NCI-H748 (cell line): ENCODE measurements around the gene CXCL1.

ENCODE experiments used
- DNase-seq: peaks from one replicate; lab custom pipeline; 2025; ENCODE audit not compliant: unreplicated experiment; lab: John Stamatoyannopoulos, UW

CXCL1 gene

GRCh38 chr4:73851293-73851692, 17.9 kb upstream of the CXCL1 start:
- DNase-seq: no peak

- no peak for DNase-seq
Observed at GRCh38 chr4:73852771-73853170, 16.4 kb upstream of the CXCL1 start.

- no peak for DNase-seq
Observed at GRCh38 chr4:73853246-73853704, 15.9 kb upstream of the CXCL1 start, which contains the start of gene PF4V1. Gene PF4V1 (plus strand): TSS chr4:73853296. CDS start chr4:73853363, 67 bp downstream.

GRCh38 chr4:73853718-73854473, 15.3 kb upstream of the CXCL1 start:
- DNase-seq: no peak

- no peak for DNase-seq
Observed at GRCh38 chr4:73855406-73855805, 13.8 kb upstream of the CXCL1 start.

GRCh38 chr4:73856518-73856917, 12.7 kb upstream of the CXCL1 start:
- no peak for DNase-seq

GRCh38 chr4:73859614-73860088, 9.5 kb upstream of the CXCL1 start:
- no peak for DNase-seq

- no peak for DNase-seq
Observed at GRCh38 chr4:73860181-73860580, 9.0 kb upstream of the CXCL1 start.

- no peak for DNase-seq
Observed at GRCh38 chr4:73860917-73861316, 8.3 kb upstream of the CXCL1 start.

GRCh38 chr4:73862322-73862721, 6.9 kb upstream of the CXCL1 start:
- no peak for DNase-seq

GRCh38 chr4:73864365-73864764, 4.8 kb upstream of the CXCL1 start:
- DNase-seq: peak; percentile 37

- DNase-seq: peak; percentile 2
Observed at GRCh38 chr4:73864961-73865360, 4.2 kb upstream of the CXCL1 start.

GRCh38 chr4:73865431-73866096, 3.6 kb upstream of the CXCL1 start:
- DNase-seq: no peak

GRCh38 chr4:73866246-73866645, 2.9 kb upstream of the CXCL1 start:
- no peak for DNase-seq

GRCh38 chr4:73867783-73868182, 1.4 kb upstream of the CXCL1 start:
- DNase-seq: peak; percentile 29

- DNase-seq: peak; percentile 5
Observed at GRCh38 chr4:73868206-73869129, 725 bp upstream of the CXCL1 start.

GRCh38 chr4:73870260-73870659, 1.1 kb downstream of the CXCL1 start:
- DNase-seq: no peak

- DNase-seq: no peak
Observed at GRCh38 chr4:73870768-73871167, 1.6 kb downstream of the CXCL1 start.

- no peak for DNase-seq
Observed at GRCh38 chr4:73871511-73872310, 2.5 kb downstream of the CXCL1 start.

- no peak for DNase-seq
Observed at GRCh38 chr4:73872316-73873108, 3.3 kb downstream of the CXCL1 start.
